Right renal cortex interstitium (tissue), 3 donors: ENCODE results near the gene PCDHGA12. TPM values are rescaled to one million over a fixed set of nuclear protein-coding genes. Genes with fewer than 3 reads are reported as not detected.
"Not testable (repeated sequence)": the region's sequence is repeated elsewhere in the genome, so short reads cannot be mapped to it uniquely, and the experiment has no call there.

Experiments
- DNase-seq, 3 donors: peaks; one replicate each; pipeline ENCODE4 v3.0.0-alpha.2; 2013; ENCODE audit warnings: low read depth in 3 of 3, low spot score in 2 of 3
- polyA plus RNA-seq, 3 donors: library from polyadenylated mRNA; unstranded; fragments of 120-200 nt; gene quantifications; one replicate each; pipeline ENCODE4 v1.2.1, GENCODE V29; 2013; ENCODE audit not compliant: insufficient read length in 3 of 3

The PCDHGA12 gene
- polyA plus RNA-seq, 3 donors, result 0.94 to 1.4 (median 1.3) TPM

DNA sequence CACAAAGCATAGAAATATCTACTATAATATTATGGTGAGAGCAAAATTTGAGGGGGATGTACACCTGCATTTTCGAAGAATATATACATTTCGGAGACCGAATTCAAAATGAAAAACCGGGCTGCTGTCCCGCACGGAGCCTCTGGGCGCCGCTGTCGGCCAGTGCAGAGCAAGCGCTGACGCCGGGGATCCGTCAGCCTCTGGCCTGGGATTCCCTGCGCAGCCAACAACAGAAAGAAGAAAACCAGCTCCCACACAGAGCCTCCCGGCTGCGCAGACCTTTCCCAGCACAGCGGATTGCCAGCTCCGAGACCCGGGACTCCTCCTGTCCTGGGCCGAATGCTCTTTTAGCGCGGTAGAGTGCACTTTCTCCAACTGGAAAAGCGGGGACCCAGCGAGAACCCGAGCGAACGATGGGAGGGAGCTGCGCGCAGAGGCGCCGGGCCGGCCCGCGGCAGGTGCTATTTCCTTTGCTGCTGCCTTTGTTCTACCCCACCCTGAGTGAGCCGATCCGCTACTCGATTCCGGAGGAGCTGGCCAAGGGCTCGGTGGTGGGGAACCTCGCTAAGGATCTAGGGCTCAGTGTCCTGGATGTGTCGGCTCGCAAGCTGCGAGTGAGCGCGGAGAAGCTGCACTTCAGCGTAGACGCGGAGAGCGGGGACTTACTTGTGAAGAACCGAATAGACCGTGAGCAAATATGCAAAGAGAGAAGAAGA is 22.4 kb upstream of the PCDHGA12 start, which contains the start of gene PCDHGB6:
PCDHGB6 (plus strand) TSS at position 232 of the 716 bp plus-strand sequence; CDS start at position 414, 182 bp downstream.
- not testable (repeated sequence) for DNase-seq

- DNase-seq, result no peak
These were observed 20.6 kb upstream of the PCDHGA12 start for GRCh38 chr5:141409598-141410306.

GRCh38 chr5:141411575-141411974 is 18.7 kb upstream of the PCDHGA12 start:
- no peak for DNase-seq

- DNase-seq, result no peak
These were observed 17.3 kb upstream of the PCDHGA12 start, which contains the start of gene PCDHGA10 for GRCh38 chr5:141412854-141413539. PCDHGA10 (plus strand) TSS chr5:141412987; CDS start chr5:141413176, 189 bp downstream.

GRCh38 chr5:141413540-141414069 is 16.7 kb upstream of the PCDHGA12 start:
- no peak for DNase-seq

- DNase-seq, result not testable (repeated sequence)
These were observed 15.6 kb upstream of the PCDHGA12 start for GRCh38 chr5:141414548-141415274.

GRCh38 chr5:141415275-141415618 is 15.1 kb upstream of the PCDHGA12 start:
- not testable (repeated sequence) for DNase-seq

DNA sequence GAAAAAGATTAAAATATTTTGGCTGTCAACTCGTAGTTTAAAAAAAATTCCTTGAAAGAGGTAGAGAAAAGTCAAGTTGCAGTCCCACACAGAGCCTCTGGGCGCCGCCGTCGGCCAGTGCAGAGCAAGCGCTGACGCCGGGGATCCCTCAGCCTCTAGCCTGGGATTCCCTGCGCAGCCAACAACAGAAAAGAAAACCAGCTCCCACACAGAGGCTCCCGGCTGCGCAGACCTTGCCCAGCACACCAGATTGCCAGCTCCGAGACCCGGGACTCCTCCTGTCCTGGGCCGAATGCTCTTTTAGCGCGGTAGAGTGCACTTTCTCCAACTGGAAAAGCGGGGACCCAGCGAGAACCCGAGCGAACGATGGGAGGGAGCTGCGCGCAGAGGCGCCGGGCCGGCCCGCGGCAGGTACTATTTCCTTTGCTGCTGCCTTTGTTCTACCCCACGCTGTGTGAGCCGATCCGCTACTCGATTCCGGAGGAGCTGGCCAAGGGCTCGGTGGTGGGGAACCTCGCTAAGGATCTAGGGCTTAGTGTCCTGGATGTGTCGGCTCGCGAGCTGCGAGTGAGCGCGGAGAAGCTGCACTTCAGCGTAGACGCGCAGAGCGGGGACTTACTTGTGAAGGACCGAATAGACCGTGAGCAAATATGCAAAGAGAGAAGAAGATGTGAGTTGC is 12.7 kb upstream of the PCDHGA12 start, which contains the start of gene PCDHGB7:
PCDHGB7 (plus strand) TSS at position 184 of the 679 bp plus-strand sequence; CDS start at position 367, 183 bp downstream.
- DNase-seq, result peak in 1 of 3 donors; percentile 29

- DNase-seq, result no peak
These were observed 11.0 kb upstream of the PCDHGA12 start for GRCh38 chr5:141419074-141419880.

DNA sequence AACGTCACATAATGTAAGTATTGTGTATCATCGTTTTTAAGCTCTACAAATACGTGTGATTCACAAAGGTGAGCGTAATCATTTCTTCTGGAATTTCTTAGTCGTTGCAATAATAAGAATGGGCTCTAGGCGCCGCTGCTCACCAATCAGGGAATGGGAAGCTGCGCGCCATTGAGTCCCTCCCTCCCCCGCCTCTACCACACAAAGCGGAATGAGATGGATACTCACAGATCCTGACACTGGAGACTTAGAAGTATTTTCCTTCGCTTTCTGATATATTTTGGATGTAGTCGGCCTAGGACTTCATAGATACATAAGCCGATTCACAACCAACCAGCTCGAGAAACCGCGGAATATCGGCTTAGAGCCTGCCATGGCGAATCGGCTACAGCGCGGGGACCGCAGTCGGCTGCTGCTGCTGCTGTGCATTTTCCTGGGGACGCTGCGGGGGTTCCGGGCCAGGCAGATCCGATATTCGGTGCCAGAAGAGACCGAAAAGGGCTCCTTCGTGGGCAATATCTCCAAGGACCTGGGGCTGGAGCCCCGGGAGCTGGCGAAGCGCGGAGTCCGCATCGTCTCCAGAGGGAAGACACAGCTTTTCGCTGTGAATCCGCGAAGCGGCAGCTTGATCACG is 9.3 kb upstream of the PCDHGA12 start, which contains the start of gene PCDHGA11:
PCDHGA11 (plus strand) TSS at position 197 of the 634 bp plus-strand sequence; CDS start at position 374, 177 bp downstream.
- no peak for DNase-seq

- no peak for DNase-seq
These were observed 8.8 kb upstream of the PCDHGA12 start for GRCh38 chr5:141421489-141421855.

DNA sequence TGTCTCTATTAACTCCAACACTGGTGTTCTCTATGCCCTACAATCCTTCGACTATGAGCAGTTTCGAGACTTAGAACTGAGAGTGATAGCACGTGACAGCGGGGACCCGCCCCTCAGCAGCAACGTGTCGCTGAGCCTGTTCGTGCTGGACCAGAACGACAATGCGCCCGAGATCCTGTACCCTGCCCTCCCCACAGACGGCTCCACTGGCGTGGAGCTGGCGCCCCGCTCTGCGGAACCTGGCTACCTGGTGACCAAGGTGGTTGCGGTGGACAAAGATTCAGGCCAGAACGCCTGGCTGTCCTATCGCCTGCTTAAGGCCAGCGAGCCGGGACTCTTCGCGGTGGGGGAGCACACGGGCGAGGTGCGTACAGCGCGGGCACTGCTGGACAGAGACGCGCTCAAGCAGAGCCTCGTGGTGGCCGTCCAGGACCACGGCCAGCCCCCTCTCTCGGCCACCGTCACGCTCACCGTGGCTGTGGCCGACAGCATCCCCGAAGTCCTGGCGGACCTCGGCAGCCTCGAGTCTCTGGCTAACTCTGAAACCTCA is 7.5 kb upstream of the PCDHGA12 start:
- no peak for DNase-seq

- no peak for DNase-seq
These were observed 2.4 kb upstream of the PCDHGA12 start for GRCh38 chr5:141427783-141428426.

DNA sequence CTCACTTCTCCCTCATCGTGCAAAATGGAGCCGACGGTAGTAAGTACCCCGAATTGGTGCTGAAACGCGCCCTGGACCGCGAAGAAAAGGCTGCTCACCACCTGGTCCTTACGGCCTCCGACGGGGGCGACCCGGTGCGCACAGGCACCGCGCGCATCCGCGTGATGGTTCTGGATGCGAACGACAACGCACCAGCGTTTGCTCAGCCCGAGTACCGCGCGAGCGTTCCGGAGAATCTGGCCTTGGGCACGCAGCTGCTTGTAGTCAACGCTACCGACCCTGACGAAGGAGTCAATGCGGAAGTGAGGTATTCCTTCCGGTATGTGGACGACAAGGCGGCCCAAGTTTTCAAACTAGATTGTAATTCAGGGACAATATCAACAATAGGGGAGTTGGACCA is 979 bp downstream of the PCDHGA12 start:
- no peak for DNase-seq

DNA sequence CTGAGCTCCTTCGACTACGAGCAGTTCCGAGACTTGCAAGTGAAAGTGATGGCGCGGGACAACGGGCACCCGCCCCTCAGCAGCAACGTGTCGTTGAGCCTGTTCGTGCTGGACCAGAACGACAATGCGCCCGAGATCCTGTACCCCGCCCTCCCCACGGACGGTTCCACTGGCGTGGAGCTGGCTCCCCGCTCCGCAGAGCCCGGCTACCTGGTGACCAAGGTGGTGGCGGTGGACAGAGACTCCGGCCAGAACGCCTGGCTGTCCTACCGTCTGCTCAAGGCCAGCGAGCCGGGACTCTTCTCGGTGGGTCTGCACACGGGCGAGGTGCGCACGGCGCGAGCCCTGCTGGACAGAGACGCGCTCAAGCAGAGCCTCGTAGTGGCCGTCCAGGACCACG is 2.0 kb downstream of the PCDHGA12 start:
- not testable (repeated sequence) for DNase-seq

DNA sequence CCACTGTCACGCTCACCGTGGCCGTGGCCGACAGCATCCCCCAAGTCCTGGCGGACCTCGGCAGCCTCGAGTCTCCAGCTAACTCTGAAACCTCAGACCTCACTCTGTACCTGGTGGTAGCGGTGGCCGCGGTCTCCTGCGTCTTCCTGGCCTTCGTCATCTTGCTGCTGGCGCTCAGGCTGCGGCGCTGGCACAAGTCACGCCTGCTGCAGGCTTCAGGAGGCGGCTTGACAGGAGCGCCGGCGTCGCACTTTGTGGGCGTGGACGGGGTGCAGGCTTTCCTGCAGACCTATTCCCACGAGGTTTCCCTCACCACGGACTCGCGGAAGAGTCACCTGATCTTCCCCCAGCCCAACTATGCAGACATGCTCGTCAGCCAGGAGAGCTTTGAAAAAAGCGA is 2.4 kb downstream of the PCDHGA12 start:
- not testable (repeated sequence) for DNase-seq

- no peak for DNase-seq
These were observed 3.7 kb downstream of the PCDHGA12 start for GRCh38 chr5:141434006-141434405.

DNA sequence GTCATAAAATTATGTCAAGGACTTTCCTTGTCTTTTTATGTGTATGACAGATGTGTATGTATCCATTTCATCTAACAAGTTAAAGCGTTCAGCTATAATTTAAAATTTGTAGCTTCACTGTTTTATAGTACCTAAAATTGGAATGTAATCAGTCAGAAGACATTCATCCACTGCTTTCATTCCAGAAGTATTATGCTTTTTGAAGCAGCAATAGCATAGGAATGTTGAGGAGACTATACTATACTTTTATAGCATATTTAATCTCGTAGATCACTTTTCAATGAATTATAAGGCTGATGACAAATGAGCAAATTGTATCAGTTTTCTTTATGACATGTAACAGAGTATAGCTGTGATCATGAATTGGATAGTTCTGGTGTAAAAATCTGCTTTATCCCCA is 6.9 kb downstream of the PCDHGA12 start:
- no peak for DNase-seq
